Stimulated activated CD8-positive, alpha-beta memory T cell treated with anti-CD3 and anti-CD28 coated beads, Interleukin-2, amount 100 ng/mL, for 48 hours (primary cell): ENCODE results near the gene ZBTB32.

Experiments
- DNase-seq, 2 donors: peaks; one replicate each; pipeline ENCODE4 v3.0.0-alpha.2; 2020; ENCODE audit warnings: low read depth in 2 of 2

Gene ZBTB32

DNA sequence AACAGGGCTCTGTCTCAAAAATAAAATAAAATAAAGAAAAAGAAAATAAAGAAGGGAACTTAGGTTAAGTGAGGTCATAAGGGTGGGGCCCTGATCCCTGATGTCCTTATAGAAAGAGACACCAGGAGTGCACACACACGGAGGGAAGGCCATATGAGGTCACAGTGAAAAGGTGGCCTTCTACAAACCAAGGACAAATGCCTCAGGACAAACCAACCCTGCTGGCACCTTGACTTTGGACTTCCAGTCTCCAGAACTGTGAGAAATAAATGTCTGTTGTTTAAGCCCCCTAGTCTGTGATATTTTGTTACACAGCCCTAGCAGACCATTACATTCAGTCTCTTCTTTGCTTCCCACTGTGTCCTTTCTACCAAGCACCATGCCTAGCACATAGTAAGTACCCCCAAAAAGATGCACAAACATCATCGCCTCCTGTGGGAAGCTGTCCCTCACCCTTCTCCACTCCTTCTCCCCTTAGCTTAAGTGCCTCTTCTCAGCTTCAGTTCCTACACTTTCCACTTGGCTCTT, 8.4 kb upstream of the ZBTB32 start:
- no peak for DNase-seq

DNA sequence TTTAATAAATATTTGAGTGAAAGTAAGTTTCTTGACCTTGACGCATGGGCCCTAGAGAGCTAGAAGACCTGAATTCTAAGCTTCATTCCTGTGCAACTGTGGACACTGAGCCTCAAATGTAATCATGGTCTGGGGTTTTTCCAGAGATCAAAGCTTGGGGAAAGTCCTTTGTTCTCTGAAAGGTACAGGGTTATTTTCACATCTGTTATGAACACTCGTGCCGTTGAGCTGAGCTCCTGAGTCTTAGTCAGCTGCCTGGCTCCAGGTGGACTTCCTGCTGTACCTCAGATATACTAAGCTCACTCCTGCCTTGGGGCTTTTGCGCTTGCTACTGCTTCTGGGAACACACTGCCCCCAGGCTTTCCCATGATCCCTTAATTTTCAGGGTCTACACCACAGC, 7.5 kb upstream of the ZBTB32 start:
- DNase-seq: no peak

DNA sequence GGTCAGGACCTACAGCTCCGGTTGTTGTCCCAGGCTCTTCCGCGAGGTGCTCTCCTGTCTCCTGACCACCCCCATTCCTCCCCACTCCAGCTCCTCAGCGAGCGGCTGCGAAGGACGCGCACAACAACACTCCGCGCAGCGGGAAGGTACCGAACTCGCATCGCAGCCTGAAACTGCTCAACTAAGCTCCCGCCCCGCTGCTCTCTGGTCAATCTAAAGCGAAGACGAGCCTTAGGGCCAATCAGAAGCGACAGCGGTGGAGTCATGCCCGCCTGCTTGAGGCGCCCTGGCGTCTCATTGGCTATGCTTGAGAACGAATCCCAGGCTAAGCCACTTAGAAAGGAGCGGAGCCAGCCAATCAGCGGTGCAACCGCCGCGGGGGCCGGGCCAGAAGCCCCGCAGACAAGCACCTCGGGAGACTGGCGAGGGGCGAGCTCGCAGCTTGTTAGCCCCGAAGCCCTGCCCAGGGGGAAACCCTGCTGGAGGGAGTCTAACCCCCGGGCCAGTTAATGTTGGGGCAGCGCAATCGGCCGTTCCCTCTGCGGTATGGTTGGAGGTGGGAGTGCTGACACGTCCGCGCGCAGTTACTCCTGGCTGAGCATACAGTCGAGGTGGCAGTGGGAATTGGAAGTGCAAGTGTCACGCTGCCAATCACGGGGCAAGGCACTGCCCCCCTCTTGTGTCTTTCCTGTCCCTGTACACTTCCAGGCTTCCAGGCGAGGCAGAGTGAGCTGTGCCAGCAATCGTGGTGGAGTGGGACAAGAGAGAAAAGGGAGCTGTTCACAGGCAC, 1.9 kb upstream of the ZBTB32 start:
- peak; percentile 84 to 91 for DNase-seq

DNA sequence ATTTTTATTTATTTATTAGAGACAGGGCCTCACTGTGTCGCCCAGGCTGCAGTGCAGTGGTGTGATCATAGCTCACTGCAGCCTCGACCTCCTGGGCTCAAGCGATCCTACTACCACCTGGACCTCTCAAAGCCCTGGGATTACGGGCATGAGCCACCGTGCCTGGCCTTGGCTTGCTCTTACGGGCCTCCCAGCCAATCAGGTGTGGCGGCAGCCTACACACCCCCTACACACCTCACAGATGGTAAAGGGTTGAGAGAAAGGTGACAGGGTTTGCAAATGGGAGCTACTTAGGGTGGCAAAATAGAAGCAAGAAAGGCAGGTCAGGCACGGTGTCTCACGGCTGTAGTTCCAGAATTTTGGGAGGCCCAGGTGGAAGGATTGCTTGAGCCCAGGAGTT, 1.0 kb upstream of the ZBTB32 start:
- DNase-seq: no peak

DNA sequence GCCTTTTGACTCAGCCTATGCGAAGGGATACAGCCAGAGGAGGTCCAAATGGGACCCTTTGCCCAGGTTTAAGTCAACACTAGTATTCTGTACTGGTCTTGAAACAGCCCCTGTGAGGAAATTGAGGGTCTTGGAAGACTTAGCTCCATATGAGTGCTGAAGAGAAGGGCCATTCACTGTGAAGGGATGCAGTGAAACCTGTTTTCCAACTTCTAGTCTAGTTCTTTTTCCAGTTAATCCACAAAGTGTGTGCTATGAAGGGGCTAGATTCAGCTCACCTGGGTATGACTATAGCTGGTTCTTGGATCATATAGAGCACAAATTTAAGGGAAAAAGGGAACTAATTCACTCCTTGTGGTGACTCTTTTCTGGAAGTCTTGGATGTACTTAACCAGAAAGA, 4.0 kb downstream of the ZBTB32 start:
- DNase-seq: no peak

DNA sequence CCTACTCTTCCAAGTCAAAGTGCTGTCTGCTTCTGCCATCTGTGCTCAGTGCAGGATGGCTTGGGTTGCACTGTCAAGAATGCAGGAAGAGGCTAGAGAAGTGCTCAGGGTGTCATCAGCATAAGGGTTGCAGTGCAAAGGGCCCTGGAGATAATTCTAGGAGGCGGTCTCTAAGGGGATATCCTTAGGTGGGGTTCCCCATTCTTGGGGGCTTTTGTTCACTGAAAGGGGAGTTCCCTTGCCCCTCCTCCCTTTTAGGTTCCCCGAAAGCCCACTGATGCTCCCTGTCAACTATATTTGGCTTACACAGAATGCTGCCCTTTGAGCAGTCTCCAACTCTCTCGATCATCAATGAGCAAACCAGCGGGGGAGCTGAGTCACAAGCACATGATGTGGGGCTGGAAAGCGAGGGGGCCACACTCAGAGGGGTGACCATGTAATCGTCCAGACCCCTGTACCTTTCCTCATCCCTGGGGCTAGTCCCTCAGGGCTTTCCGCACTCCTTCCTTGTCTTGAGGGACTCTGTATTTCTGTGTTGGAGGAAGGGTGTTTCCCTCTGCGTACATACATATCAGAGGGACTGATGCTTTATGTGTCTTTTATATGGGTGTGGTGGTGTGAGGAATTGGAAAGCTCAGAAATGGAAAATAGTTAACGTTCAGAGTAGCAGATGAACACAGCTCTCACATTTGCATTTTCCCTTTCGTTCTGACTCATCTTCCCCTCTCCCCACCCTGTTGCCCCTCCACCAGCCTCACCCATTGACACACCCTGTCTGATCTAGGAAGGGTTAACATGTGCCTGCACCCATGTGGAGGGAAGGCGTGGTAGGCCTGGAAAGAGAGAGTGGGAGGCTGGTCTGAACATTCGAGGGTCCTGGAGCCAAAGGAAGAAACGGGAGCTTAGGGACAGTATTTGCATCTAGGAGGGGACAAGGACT, 6.7 kb downstream of the ZBTB32 start:
- DNase-seq: peak; percentile 58 to 61

DNA sequence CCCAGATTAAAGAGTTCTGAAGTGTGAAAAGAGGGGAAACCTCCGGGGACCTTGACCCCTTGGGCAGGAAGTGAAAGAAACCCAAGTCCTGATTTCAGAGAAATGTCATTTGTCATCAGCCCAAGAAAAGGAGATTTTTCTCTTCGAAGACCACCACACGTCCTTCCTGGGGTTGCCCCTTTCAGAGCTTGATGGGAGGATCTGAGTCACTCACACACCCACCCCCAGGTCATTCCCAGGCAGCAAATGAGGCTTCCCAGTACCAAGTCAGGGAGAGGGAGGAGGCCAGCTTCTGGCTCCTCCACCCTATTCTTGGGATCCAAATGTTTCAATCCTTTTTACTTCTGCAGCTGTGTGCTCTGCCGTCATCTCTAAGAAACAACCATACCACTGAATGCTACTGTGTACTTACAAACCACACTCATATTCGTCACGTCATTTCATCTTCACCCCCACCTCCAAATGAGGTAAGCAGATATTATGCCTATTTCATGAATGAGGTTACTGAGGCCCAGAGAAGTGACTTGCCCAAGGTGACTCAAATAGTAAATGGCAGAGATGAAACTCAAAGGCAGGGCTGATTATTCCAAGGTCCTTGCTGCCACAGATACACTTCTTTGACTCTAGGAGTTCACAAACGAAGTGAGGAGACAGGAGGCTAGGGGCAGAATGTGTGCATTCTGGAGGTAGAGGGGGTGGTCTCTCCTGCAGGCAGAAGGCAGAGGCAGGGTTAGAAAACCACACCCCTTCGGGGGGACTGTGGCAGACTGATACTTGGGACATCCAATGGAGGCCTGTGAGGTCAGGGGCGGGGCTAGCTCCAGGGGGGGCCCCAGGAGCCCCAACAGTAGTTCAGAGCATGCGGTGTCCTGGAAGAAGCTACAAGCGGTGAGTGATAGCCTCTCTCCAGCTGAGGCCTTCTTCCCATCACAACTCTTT, 8.5 kb downstream of the ZBTB32 start:
- peak; percentile 81 to 82 for DNase-seq

DNA sequence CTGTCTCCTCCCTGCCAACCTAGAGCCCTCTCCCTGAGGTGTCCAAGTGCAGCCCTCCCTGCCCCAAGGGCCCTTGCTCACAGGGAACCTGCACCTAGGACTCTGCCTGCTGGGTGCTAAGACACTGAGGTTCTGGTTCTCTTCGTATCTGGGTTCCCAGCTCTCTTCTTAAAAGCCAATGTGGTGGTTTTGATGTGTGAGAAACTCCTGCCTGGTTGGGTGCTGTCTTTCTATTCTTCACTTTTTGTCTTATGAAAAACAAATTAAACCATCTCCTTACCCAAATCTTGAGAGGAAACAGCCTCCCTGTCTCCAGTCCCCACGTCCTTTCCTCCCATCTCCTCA, 9.1 kb downstream of the ZBTB32 start:
- DNase-seq: no peak

DNA sequence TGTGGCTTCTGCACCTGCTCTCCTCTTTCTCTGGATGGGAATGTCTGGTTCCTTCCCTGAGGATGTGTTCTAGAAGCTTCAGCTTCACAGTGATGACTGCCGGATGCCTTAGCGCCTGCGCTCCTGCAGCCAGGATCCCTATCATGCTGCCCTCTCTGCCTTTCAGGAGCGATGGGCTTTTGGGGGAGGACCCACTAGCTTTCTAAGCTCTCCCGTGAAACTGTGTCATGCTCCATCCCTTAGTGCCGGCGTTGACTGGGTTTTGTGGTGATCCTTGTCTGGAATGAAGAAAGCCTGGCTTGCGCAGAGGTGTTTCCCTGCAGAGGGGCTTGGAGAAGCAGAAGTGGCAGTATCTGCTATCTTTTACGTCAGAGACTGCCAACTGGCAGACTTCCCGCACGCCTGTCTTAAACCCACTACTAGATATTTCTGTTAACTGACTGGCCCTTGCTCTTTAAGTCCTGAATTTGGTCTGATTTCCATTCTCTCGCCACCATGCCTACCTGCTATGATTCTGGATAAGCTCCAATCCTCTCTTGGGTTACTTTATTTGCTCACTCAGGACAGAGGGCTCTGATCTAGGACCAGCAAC, 9.6 kb downstream of the ZBTB32 start:
- DNase-seq: no peak

DNA sequence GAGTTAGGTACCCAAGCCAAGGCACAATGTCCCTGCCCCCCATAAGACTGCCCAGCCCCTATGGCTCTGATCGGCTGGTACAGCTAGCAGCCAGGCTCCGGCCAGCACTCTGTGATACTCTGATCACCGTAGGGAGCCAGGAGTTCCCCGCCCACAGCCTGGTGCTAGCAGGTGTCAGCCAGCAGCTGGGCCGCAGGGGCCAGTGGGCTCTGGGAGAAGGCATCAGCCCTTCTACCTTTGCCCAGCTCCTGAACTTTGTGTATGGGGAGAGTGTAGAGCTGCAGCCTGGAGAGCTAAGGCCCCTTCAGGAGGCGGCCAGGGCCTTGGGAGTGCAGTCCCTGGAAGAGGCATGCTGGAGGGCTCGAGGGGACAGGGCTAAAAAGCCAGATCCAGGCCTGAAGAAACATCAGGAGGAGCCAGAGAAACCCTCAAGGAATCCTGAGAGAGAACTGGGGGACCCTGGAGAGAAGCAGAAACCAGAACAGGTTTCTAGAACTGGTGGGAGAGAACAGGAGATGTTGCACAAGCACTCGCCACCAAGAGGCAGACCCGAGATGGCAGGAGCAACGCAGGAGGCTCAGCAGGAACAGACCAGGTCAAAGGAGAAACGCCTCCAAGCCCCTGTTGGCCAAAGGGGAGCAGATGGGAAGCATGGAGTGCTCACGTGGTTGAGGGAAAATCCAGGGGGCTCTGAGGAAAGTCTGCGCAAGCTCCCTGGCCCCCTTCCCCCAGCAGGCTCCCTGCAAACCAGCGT, 10.4 kb downstream of the ZBTB32 start:
- DNase-seq: no peak

DNA sequence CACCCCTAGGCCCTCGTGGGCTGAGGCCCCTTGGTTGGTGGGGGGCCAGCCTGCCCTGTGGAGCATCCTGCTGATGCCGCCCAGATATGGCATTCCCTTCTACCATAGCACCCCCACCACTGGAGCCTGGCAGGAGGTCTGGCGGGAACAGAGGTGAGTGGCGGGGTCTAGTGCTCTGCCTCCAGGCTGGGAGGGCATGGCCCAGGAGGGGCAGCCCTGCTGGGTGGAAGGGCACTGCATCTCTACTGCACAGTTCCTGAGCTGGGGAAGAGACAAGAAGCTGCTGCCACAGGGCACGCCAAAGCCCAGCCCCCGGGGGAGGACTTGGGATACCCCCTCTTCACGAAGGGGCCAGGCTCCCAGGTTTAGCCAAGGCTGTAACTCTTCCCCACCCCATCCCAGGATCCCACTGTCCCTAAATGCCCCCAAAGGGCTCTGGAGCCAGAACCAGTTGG, 11.0 kb downstream of the ZBTB32 start:
- DNase-seq: no peak

DNA sequence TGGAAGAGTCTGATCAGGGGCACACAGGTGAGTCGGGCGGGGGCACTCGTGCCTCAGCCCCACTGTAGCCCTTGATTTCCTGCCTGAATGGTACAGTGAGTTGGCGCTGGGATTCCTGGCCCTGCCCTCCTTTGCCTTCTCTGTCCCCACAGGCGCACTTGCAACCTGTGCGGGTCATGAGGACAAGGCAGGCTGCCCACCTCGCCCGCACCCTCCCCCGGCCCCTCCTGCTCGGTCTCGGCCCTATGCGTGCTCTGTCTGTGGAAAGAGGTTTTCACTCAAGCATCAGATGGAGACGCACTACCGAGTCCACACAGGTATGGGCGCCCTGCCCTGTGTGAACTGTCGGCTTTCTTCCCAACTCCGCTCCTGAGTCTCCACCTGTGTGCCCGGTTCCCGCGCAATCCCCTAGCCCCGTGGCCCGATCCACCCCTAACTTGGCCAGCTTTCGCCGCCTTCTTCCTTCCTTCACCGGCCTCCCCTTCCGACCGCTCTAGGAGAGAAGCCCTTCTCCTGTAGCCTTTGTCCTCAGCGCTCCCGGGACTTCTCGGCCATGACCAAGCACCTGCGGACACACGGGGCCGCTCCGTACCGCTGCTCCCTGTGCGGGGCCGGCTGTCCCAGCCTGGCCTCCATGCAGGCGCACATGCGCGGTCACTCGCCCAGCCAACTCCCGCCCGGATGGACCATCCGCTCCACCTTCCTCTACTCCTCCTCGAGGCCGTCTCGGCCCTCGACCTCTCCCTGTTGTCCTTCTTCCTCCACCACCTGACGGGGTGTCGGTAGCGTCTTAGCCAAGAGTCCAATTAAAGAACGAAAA, 11.8 kb downstream of the ZBTB32 start:
- no peak for DNase-seq

DNA sequence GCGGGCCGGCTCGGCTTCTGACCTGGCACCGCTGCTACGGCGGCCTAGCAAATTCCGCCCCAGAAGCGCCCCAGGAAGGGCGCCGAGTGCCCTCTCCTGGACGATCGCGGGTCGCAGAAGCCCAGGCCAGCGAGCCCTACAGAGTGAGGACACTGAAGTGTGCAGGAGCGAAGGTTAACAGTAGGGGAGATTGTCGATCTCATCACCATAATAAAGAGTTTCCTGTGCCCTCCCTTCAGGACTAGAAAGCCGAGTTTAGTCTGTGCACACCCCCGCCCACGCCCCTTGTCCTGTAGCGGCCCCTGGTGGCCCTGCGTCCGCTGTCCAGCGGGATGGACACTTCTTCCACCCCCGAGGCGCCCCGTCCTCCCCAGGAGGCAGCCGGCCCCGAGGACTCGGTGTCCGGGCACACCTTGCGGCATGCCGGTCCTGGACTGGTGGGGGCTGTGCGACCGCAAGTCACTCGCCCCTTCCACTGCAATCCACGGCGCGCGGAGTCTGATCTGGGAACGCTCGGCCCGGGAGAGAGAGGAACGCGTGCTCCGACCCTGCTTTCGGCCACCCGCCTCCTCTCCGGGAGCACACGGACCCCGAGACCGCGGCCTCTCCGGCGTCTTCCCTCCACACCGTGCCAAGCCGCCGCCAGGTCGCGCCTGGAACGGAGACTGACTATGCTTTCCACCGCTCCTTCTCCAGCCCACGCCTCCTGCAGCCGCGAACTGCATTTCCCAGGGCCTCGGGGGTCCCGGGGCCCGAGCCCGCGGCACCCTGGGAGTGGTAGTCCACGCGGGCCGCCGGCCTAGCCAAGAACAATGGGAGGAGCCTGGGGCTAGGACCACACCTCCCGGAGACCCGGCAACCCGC, 12.7 kb downstream of the ZBTB32 start:
- DNase-seq: peak; percentile 73 to 93

DNA sequence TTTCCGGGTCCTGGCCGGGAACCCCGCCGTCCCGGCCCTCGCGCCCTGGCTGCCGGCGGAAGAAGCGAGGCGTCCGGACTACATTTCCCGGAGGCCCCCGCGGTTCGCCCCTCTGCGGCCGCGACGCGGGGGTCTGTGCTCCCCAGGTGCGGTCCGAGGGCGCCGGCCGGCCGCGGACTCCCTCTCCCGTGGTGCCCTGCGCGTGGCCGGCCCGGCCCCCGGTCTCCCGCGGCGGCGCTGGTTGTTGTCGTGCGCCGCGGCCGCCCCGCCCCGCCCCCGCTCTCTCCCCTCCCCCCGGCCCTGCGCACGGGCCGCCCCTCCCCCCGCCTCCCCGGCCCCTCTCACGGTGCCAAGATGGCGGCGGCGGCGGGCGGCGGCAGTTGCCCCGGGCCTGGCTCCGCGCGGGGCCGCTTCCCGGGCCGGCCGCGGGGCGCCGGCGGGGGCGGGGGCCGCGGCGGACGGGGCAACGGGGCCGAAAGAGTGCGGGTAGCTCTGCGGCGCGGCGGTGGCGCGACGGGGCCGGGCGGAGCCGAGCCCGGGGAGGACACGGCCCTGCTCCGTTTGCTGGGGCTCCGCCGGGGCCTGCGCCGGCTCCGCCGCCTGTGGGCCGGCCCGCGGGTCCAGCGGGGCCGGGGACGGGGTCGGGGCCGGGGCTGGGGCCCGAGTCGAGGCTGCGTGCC, 13.4 kb downstream of the ZBTB32 start, which contains the start of gene KMT2B:
TSS of gene KMT2B (plus strand) at position 339 of the 680 bp plus-strand sequence. CDS start at position 355, 16 bp downstream.
- DNase-seq: peak in 1 of 2 donors; percentile 93

DNA sequence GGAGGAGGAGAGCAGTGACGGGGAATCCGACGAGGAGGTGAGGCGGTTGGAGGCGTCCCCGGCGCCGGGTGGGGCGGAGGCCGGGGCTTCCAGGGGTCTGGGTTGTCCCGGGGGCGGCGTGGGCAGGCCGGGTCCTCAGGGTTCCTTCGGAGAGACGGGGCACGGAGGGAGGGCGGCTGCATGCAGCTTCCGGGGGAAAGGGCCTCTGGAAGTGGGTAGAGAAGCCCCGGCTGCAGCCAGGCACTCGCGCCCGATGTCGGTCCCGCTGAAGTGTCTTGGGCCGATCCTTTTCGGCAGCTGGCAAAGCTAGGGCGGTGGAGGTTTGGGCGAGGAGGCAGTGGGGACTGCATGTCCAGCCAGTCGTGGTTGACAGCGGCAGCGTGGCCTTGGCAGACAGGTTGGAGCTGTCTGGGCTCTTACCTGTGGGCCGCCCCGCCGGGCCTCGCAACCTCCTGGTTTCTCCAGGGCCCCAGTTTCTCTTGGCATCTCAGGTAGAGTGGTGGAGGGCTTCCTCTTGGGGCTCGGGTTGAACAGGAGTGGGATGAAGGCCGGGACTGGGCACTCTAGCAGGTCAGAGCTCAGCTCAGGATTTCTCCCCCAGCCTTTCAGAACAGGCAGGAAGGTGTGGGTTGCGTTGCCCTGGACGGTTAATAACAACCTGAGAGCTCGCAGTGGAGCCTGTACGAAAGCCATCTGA, 14.1 kb downstream of the ZBTB32 start:
- DNase-seq: peak; percentile 55

DNA sequence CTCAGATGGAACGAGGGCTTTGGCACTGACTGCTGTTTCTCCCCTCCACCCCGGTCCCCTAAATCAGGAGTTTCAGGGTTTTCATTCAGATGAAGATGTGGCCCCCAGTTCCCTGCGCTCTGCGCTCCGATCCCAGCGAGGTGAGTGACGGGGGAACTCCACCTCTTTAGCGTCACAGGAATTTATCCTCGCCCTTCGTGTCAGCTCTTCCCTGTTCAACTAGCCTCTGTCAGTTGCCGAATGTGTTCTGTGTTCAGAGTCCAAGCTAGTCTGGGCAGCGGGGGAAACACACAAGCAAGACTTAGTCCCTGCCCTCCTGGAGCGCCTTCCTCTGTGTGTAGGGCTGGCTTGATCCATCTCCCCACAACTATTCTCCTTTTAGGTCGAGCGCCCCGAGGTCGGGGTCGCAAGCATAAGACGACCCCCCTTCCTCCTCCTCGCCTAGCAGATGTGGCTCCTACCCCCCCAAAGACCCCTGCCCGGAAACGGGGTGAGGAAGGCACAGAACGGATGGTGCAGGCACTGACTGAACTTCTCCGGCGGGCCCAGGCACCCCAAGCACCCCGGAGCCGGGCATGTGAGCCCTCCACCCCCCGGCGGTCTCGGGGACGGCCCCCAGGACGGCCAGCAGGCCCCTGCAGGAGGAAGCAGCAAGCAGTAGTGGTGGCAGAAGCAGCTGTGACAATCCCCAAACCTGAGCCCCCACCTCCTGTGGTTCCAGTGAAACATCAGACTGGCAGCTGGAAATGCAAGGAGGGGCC, 15.2 kb downstream of the ZBTB32 start:
- no peak for DNase-seq
